AG09309 (cell line): ENCODE results near the gene SLC39A5.
A peak's percentile ranks its signal among the peaks of the same experiment; 100 is the strongest.
"Not testable (repeated sequence)": the region's sequence is repeated elsewhere in the genome, so short reads cannot be mapped to it uniquely, and the experiment has no call there.

Experiments
- DNase-seq: peaks from one replicate; pipeline ENCODE4 v3.0.0-alpha.2; 2010; ENCODE audit warnings: low read depth
- H3K4me3 ChIP-seq: 2 replicates; pipeline ENCODE4 v1.5.1; 2011; ENCODE audit warnings: mild to moderate bottlenecking, low read depth, low read length, moderate library complexity; ENCODE audit not compliant: control insufficient read depth
- TF ChIP-seq, protein P1 (sequence below): IDR thresholded peaks from 2 replicates; pipeline ENCODE4 v1.5.1; 2011; ENCODE audit warnings: mild to moderate bottlenecking, low read depth, low read length, inconsistent platforms; ENCODE audit not compliant: insufficient read depth, control insufficient read depth; ENCODE audit errors: missing control alignments

SLC39A5 gene

DNA sequence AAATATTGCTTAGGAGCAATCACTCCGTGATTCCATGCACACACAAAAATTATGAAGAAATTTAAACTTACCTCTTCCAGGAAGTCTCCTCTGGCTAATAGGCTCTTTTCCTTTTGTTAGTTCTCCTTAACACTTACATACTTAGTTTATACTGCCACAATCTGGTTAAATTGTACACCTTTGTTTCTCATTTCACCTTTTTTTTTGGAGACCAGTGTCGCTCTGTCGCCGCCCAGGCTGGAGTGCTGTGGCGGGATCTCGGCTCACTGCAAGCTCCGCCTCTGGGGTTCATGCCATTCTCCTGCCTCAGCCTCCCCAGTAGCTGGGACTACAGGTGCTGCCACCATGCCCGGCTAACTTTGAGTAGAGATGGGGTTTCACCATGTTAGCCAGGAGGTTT is 30.5 kb downstream of the SLC39A5 start:
- TF ChIP-seq, protein P1, sequence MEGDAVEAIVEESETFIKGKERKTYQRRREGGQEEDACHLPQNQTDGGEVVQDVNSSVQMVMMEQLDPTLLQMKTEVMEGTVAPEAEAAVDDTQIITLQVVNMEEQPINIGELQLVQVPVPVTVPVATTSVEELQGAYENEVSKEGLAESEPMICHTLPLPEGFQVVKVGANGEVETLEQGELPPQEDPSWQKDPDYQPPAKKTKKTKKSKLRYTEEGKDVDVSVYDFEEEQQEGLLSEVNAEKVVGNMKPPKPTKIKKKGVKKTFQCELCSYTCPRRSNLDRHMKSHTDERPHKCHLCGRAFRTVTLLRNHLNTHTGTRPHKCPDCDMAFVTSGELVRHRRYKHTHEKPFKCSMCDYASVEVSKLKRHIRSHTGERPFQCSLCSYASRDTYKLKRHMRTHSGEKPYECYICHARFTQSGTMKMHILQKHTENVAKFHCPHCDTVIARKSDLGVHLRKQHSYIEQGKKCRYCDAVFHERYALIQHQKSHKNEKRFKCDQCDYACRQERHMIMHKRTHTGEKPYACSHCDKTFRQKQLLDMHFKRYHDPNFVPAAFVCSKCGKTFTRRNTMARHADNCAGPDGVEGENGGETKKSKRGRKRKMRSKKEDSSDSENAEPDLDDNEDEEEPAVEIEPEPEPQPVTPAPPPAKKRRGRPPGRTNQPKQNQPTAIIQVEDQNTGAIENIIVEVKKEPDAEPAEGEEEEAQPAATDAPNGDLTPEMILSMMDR: no peak
- DNase-seq: no peak
- no peak overlapping the region for H3K4me3 ChIP-seq

DNA sequence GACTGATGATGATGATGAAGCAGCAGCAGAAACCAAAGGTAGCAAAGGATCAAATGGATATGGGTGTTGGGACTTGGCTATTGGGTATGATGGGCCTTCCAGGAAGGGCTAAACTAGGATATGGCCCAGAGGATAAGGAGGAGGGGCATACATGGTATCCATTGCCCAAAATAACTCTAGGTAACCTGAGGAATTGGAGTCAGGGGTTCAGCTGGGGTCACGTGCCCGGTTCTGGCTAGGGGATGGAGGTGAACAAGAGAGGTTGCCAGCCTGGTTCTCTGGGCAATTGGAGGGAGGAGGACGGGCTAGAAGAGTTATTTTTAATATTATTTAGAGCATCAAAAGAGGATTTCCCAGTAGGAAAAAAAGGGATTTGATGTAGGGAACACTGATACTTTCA is 31.1 kb downstream of the SLC39A5 start:
- TF ChIP-seq, protein P1: no peak
- H3K4me3 ChIP-seq: no peak overlapping the region
- no peak for DNase-seq

DNA sequence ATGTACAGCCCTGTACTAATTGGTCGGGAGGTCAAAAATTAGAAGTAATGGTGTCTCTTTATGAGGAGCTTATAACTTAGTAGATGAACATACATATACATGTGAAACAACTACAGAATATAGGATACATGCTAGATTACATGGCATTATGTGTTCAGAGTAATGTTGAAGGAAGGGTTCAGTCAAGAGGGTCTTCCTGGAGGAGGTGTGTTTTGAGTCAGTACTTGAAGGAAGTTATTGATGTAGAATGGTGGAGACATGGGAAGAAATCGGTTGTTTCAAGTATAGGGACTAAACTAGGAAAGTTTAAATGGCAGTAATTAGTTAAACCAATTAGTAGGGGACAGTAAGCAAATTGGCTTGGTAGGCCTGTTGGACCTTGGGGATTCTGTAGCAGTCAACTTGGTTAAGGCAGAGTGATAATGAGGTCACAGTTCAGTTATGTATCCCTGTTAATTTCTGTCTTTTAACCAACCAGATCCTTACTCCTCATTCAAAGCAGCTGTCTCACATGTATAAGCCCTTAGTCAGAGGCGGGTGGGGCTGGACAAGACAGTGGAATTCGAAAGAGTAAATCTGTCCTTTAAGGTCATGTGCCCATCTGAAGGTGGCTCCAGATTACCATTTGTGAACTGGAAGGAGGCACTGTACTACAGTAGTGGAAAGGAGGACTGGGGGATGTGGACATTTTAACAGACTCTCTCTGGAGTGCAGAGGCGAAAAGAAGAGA is 31.8 kb downstream of the SLC39A5 start:
- peak; percentile 55 for DNase-seq
- no peak overlapping the region for H3K4me3 ChIP-seq
- TF ChIP-seq, protein P1: no peak

DNA sequence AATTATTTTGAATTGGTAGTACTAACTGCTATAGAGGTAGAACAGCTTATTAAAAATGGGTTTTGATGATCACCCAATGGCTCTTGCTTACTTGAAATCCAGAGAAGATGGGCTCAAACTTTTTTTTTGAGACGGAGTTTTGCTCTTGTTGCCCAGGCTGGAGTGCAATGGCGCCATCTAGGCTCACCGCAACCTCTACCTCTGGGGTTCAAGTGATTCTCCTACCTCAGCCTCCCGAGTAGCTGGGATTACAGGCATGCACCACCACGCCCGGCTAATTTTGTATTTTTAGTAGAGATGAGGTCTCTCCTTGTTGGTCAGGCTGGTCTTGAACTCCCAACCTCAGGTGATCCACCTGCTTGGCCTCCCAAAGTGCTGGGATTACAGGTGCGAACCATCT is 33.1 kb downstream of the SLC39A5 start:
- not testable (repeated sequence) for DNase-seq, H3K4me3 ChIP-seq

DNA sequence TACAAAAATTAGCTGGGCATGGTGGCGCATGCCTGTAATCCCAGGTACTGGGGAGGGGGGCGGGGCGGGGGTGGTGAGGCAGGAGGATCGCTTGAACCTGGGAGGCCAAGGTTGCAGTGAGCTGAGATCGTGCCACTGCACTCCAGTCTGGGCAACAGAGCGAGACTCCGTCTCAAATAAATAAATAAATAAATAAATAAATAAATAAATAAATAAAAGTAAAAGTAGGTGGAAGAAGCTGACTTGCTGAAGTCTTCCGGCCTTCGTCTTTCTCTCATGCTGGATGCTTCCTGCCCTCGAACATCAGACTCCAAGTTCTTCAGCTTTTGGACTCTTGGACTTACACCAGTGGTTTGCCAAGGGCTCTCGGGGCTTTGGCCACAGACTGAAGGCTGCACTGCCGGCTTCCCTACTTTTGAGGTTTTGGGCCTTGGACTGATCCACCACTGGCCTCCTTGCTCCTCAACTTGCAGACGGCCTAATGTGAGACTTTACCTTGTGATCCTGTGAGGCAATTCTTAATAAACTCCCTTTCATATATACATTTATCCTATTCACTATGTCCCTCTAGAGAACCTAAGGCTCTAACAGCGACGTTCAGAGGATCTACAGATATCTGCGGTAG is 36.3 kb downstream of the SLC39A5 start:
- not testable (repeated sequence) for DNase-seq
- H3K4me3 ChIP-seq: peak overlapping the region; percentile 74

DNA sequence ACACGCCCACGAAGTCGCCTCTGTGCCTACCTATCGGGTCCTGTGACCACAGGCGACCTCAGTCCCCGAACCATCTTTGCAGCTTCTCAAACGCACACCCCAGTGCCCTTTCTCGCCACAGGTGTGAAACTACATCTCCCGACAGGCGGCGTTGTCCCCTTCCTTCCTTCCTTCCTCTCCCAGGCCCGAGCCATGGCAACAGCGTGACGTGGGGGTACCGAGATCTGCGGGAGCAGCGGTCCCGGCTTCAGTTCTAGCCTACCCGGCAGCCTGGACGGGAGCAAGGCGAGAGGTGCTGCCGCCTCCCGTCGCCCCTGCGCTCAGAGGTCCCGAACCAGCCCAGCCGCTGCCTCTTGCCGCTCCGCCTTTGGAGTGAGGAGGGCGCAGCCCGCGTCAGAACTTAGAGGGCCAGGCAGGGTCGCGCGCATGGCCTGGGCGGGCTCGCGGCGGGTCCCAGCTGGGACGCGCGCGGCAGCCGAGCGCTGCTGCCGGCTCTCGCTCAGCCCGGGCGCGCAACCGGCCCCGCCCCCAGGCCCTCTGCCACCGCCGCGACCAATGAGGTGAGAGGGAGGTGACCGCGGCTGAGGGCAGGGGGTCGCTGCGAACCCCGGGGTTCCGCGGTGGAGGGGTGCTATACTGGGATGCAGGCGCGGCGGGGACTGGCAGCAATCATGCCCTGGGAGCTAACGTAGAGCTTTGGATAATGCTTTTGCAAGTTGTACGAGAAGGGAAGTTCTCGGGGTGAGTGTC is 37.0 kb downstream of the SLC39A5 start, which contains the start of gene COQ10A:
Gene COQ10A (plus strand): TSS at position 250 of the 750 bp plus-strand sequence. CDS start 177 bp downstream, at position 427.
- H3K4me3 ChIP-seq: peak within 1 kb of the TSS; percentile 74
- TF ChIP-seq, protein P1: peak; percentile 79
- peak; percentile 39 for DNase-seq

DNA sequence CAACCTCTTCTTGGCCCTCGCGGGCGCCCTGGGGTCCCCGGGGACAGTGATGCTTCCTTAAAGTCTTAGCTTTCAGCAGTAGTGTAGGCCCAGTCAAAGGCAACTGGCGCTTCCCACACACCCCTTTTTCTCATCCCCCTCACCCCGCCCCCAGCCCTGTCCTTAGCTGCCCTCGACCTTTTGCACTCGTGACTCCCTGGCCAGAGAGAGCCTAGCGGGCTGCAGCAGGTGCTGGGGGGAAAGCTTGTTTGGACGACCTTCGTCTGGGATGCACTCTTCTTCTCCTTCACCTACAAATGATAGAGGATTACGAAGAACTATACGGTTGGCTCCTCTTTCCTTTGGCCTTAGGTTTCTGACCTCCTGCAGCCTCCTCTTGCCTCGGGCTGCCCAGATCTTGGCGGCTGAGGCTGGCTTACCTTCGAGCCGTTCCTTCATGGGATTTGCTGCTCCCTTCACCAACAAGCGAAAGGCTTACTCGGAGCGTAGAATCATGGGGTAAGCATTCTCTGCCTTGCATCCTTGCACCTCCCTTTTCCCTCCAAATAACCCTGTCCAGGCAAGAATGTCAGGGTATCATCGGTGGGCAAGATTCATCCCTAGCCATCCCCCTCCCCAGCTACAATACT is 37.7 kb downstream of the SLC39A5 start:
- TF ChIP-seq, protein P1: no peak
- peak overlapping the region; percentile 74 for H3K4me3 ChIP-seq
- no peak for DNase-seq
